Astrocyte (in vitro differentiated cells and primary cell): ENCODE results near the gene FAM193B. TPM values are rescaled to one million over a fixed set of nuclear protein-coding genes. Genes with fewer than 3 reads are reported as not detected.
"Not testable (repeated sequence)": the region's sequence is repeated elsewhere in the genome, so short reads cannot be mapped to it uniquely, and the experiment has no call there.

Source experiments
- DNase-seq: peaks from one replicate; pipeline ENCODE4 v3.0.0-alpha.2; 2010; ENCODE audit warnings: low read depth
- FAIRE-seq: peaks from 2 replicates; lab custom pipeline; 2011; peaks lifted over from hg19 to GRCh38; lab: Jason Lieb, UNC
- H2AFZ ChIP-seq: 2 replicates; pipeline ENCODE4 v1.6.0; 2012; ENCODE audit warnings: low read depth, low read length, inconsistent platforms
- H3K27ac ChIP-seq: 2 replicates; pipeline ENCODE4 v1.5.1; 2011; ENCODE audit warnings: low read depth, low read length, inconsistent platforms
- H3K27me3 ChIP-seq: 2 replicates; pipeline ENCODE4 v1.6.0; 2011; ENCODE audit warnings: low read length, inconsistent platforms; ENCODE audit not compliant: insufficient read depth
- H3K36me3 ChIP-seq: 2 replicates; pipeline ENCODE4 v1.5.1; 2011; ENCODE audit warnings: low read length, inconsistent platforms; ENCODE audit not compliant: insufficient read depth
- H3K4me1 ChIP-seq: 2 replicates; pipeline ENCODE4 v1.5.1; 2011; ENCODE audit warnings: low read length, inconsistent platforms; ENCODE audit not compliant: insufficient read depth
- H3K4me2 ChIP-seq: 2 replicates; pipeline ENCODE4 v1.6.0; 2012; ENCODE audit warnings: low read length, inconsistent platforms
- H3K4me3 ChIP-seq: 2 replicates; pipeline ENCODE4 v1.5.1; 2011; ENCODE audit warnings: low read depth, mild to moderate bottlenecking, low read length, inconsistent platforms; ENCODE audit not compliant: insufficient read depth
- H3K79me2 ChIP-seq: 2 replicates; pipeline ENCODE4 v1.6.0; 2012; ENCODE audit warnings: mild to moderate bottlenecking, low read length, inconsistent platforms; ENCODE audit not compliant: insufficient read depth
- H3K9ac ChIP-seq: 2 replicates; pipeline ENCODE4 v1.6.0; 2012; ENCODE audit warnings: mild to moderate bottlenecking, low read length, inconsistent platforms
- H3K9me3 ChIP-seq: 2 replicates; pipeline ENCODE4 v1.5.1; 2012; ENCODE audit warnings: low read depth, mild to moderate bottlenecking, low read length, inconsistent platforms; ENCODE audit not compliant: insufficient read depth
- H4K20me1 ChIP-seq: 2 replicates; pipeline ENCODE4 v1.6.0; 2012; ENCODE audit warnings: low read length, inconsistent platforms; ENCODE audit not compliant: insufficient read depth
- H3K27ac Mint-ChIP-seq: one replicate; pipeline ENCODE4 v1.8.0; 2021; ENCODE audit warnings: mild to moderate bottlenecking, mixed read lengths; ENCODE audit not compliant: unreplicated experiment
- H3K27me3 Mint-ChIP-seq: one replicate; pipeline ENCODE4 v1.8.0; 2021; ENCODE audit warnings: low read depth, mixed read lengths; ENCODE audit not compliant: unreplicated experiment
- H3K36me3 Mint-ChIP-seq: one replicate; pipeline ENCODE4 v1.8.0; 2021; ENCODE audit warnings: low read depth, mixed read lengths; ENCODE audit not compliant: unreplicated experiment
- H3K4me1 Mint-ChIP-seq: one replicate; pipeline ENCODE4 v1.8.0; 2021; ENCODE audit warnings: low read depth, mixed read lengths; ENCODE audit not compliant: unreplicated experiment
- H3K4me3 Mint-ChIP-seq: one replicate; pipeline ENCODE4 v1.8.0; 2021; ENCODE audit warnings: mild to moderate bottlenecking, moderate library complexity, mixed read lengths; ENCODE audit not compliant: unreplicated experiment
- H3K9me3 Mint-ChIP-seq: one replicate; pipeline ENCODE4 v1.8.0; 2021; ENCODE audit warnings: mild to moderate bottlenecking, mixed read lengths; ENCODE audit not compliant: unreplicated experiment
- EZH2 ChIP-seq: IDR thresholded peaks from 2 replicates; pipeline ENCODE4 v1.6.1; 2012; ENCODE audit warnings: mild to moderate bottlenecking, low read length, inconsistent platforms; ENCODE audit not compliant: insufficient read depth
- total RNA-seq: library from RNA; stranded (reverse); gene quantifications from 2 replicates; pipeline ENCODE4 v1.2.1, GENCODE V29; 2021
- TF ChIP-seq, protein P1 (sequence below): IDR thresholded peaks from 2 replicates; pipeline ENCODE4 v1.5.1; 2011; ENCODE audit warnings: low read depth, mild to moderate bottlenecking, inconsistent platforms, low read length, moderate library complexity; ENCODE audit not compliant: insufficient read depth

The FAM193B gene
- total RNA-seq, 1 donor from 2014 or later = 48.3 TPM

DNA sequence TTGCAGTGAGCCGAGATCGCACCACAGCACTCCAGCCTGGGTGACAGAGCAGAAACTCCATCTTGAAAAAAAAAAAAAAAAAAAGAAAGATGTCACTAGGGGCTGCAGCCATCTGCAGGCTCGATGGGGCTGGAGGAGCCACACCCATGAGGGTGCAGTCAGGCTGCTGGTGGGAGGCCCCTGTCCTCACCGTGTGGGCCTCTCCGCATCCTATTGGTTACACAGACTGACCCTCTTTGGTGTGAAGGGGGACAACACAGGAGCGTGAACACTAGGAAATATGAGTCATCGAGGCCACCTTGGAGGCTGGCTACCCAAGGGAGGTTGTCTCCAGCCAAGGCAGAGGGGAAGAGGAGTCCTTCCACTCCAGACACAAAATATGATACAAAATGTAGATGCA, 14.0 kb upstream of the FAM193B start:
- Histone ChIP-seq H3K79me2 (no peaks in the 10 kb centered on the region), H3K4me1 (no peaks in the 10 kb centered on the region), H3K27ac (no peak overlapping the region), H3K4me2 (no peak overlapping the region), H3K36me3 (no peaks in the 10 kb centered on the region), H4K20me1 (no peaks in the 10 kb centered on the region), H2AFZ (no peak overlapping the region), H3K27me3 (peaks cover 6% of the 10 kb centered on the region), H3K9ac (no peak overlapping the region), H3K9me3 (no peaks in the 10 kb centered on the region), H3K4me3 (no peak overlapping the region)
- Mint-ChIP-seq H3K4me1 (no peaks in the 10 kb centered on the region), H3K36me3 (no peaks in the 10 kb centered on the region), H3K27me3 (peaks cover 18% of the 10 kb centered on the region), H3K27ac (no peak overlapping the region), H3K4me3 (no peak overlapping the region), H3K9me3 (no peaks in the 10 kb centered on the region)
- DNase-seq (no peak), FAIRE-seq (no peak)
- TF ChIP-seq EZH2 = no peak
- TF ChIP-seq, protein P1, sequence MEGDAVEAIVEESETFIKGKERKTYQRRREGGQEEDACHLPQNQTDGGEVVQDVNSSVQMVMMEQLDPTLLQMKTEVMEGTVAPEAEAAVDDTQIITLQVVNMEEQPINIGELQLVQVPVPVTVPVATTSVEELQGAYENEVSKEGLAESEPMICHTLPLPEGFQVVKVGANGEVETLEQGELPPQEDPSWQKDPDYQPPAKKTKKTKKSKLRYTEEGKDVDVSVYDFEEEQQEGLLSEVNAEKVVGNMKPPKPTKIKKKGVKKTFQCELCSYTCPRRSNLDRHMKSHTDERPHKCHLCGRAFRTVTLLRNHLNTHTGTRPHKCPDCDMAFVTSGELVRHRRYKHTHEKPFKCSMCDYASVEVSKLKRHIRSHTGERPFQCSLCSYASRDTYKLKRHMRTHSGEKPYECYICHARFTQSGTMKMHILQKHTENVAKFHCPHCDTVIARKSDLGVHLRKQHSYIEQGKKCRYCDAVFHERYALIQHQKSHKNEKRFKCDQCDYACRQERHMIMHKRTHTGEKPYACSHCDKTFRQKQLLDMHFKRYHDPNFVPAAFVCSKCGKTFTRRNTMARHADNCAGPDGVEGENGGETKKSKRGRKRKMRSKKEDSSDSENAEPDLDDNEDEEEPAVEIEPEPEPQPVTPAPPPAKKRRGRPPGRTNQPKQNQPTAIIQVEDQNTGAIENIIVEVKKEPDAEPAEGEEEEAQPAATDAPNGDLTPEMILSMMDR = no peak

DNA sequence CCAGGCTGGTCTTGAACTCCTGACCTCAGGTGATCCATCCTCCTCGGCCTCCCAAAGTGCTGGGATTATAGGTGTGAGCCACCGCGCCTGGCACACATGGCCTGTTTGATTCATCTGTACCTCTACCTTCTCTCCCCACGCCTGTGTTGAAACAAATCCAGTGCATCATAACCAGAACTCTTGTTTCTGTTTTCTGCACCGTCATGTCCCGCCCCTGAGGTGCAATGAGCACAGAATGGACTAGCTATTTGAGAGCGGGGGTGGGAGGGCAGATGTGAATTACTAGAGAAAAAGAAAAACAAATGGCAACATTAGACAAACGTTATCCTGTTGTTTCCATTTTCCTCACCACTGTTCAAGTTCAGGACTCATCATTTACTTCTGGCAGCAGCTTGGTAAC, 10.7 kb upstream of the FAM193B start:
- H3K9me3 Mint-ChIP-seq = peaks cover 3% of the 10 kb centered on the region
- DNase-seq = no peak
- no peak overlapping the region for H3K4me2 ChIP-seq
- no peaks in the 10 kb centered on the region for H4K20me1 ChIP-seq
- no peaks in the 10 kb centered on the region for H3K4me1 ChIP-seq
- no peaks in the 10 kb centered on the region for H3K36me3 Mint-ChIP-seq
- no peak overlapping the region for H3K4me3 Mint-ChIP-seq
- H3K27me3 Mint-ChIP-seq = peaks cover 16% of the 10 kb centered on the region
- no peak overlapping the region for H3K9ac ChIP-seq
- H2AFZ ChIP-seq = no peak overlapping the region
- H3K79me2 ChIP-seq = no peaks in the 10 kb centered on the region
- no peak overlapping the region for H3K27ac ChIP-seq
- H3K36me3 ChIP-seq = no peaks in the 10 kb centered on the region
- H3K27me3 ChIP-seq = peaks cover 6% of the 10 kb centered on the region
- H3K4me3 ChIP-seq = no peak overlapping the region
- H3K27ac Mint-ChIP-seq = no peak overlapping the region
- H3K9me3 ChIP-seq = no peaks in the 10 kb centered on the region
- TF ChIP-seq EZH2 = no peak
- TF ChIP-seq, protein P1 = no peak
- H3K4me1 Mint-ChIP-seq = no peaks in the 10 kb centered on the region
- no peak for FAIRE-seq

DNA sequence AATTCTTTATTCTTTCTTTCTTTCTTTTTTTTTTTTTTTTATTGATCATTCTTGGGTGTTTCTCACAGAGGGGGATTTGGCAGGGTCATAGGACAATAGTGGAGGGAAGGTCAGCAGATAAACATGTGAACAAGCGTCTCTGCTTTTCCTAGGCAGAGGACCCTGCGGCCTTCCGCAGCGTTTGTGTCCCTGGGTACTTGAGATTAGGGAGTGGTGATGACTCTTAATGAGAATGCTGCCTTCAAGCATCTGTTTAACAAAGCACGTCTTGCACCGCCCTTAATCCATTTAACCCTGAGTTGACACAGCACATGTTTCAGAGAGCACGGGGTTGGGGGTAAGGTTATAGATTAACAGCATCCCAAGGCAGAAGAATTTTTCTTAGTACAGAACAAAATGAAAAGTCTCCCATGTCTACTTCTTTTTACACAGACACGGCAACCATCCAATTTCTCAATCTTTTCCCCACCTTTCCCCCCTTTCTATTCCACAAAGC, 5.1 kb upstream of the FAM193B start:
- H3K9me3 ChIP-seq, H3K36me3 Mint-ChIP-seq, H3K27ac ChIP-seq, H4K20me1 ChIP-seq, H3K36me3 ChIP-seq, H3K4me1 Mint-ChIP-seq, FAIRE-seq, H3K4me1 ChIP-seq, H3K27me3 Mint-ChIP-seq, H3K27ac Mint-ChIP-seq, DNase-seq, H3K27me3 ChIP-seq, H3K9ac ChIP-seq, H3K4me3 Mint-ChIP-seq, H2AFZ ChIP-seq, H3K79me2 ChIP-seq, H3K4me3 ChIP-seq, H3K4me2 ChIP-seq, H3K9me3 Mint-ChIP-seq: not testable (repeated sequence)
